Suprapubic skin (tissue), 4 donors: Measurements from ENCODE around the gene PISD.

ENCODE experiments used
- EP300 ChIP-seq: sonication (generic); formaldehyde crosslinking; IDR thresholded peaks from one replicate; pipeline ENCODE4 v1.6.1; 2017; ENCODE audit warnings: antibody characterized with exemption
- POLR2A ChIP-seq, 2 donors: fragments of 450-650 bp; IDR thresholded peaks; one replicate each; pipeline ENCODE4 v1.6.1; 2017; ENCODE audit warnings: antibody characterized with exemption in 2 of 2, mild to moderate bottlenecking in 2 of 2, moderate library complexity in 2 of 2
- POLR2AphosphoS5 ChIP-seq, 3 donors: sonication (generic); formaldehyde crosslinking; IDR thresholded peaks; one replicate each; pipeline ENCODE4 v1.6.1; 2017; ENCODE audit warnings: antibody characterized with exemption in 3 of 3
- TF ChIP-seq, protein P1 (sequence below), 2 donors: fragments of 200-600 bp in 1 of 2; fragments of 450-650 bp in 1 of 2; sonication (generic) in 1 of 2; IDR thresholded peaks; one replicate each; pipeline ENCODE4 v1.5.1; 2016 to 2019; ENCODE audit warnings: antibody characterized with exemption in 2 of 2, mild to moderate bottlenecking in 1 of 2, moderate library complexity in 1 of 2

DNA sequence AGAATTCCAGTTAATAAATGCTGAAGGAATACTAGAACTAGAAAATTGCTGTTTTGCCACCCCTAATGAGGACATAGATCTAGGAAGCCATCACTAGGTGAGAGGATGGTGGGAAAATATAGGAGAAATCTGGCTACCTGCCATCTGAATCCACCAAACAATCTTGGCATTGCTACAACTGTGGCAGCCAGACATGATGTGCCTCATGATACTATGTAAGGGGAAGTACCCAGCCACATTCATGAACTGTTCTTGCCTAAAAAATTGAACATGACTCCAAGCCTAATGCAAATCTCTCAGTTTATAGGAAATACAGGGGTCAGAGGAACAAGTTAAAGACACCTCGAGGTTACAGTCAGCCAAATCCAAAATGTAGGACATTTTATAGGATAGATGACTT, 92.9 kb downstream of the PISD start:
- TF ChIP-seq, protein P1, sequence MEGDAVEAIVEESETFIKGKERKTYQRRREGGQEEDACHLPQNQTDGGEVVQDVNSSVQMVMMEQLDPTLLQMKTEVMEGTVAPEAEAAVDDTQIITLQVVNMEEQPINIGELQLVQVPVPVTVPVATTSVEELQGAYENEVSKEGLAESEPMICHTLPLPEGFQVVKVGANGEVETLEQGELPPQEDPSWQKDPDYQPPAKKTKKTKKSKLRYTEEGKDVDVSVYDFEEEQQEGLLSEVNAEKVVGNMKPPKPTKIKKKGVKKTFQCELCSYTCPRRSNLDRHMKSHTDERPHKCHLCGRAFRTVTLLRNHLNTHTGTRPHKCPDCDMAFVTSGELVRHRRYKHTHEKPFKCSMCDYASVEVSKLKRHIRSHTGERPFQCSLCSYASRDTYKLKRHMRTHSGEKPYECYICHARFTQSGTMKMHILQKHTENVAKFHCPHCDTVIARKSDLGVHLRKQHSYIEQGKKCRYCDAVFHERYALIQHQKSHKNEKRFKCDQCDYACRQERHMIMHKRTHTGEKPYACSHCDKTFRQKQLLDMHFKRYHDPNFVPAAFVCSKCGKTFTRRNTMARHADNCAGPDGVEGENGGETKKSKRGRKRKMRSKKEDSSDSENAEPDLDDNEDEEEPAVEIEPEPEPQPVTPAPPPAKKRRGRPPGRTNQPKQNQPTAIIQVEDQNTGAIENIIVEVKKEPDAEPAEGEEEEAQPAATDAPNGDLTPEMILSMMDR (IDR thresholded peaks at IDR 0.05), result no peak
- no peak for TF ChIP-seq POLR2A (IDR thresholded peaks at IDR 0.05)
- TF ChIP-seq POLR2AphosphoS5 (IDR thresholded peaks at IDR 0.05), result no peak
- TF ChIP-seq EP300, result no peak
